ENCODE results near the gene KLC1.

KLC1 gene

DNA sequence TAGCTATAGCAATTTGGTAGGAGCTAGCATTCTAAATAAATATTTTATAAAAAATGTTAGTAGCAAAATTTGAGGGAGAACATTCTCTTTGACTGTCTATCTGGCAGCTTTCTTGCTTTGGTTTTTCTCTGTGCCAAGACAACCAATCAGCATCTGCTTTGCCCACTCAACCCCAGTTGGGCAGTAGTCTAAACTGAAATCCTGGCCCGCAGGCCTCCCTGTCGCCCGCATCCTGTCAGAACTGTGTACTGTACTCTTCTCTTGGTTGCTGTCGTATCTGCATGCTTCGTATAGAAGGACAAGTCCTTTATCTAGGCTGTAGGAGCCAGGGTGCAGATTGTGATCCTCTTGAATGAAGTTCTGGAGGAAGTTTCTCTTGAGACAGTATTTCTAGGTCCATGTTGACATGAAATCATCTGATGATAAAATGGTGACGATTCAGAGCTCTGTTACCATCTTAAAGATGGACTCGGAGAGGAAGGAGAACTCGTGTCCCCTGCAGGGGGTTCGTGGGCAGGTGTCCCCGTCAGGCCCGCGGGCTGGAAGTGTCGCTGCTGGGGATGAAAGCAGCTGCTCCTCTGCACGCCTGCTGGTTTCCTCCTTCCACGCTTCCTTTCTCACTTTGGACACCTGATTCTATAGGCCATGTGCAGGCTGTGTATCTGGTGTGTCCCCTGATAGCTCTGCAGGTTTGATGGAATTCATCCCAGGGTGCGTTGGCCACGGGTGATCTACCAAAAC is 51.6 kb downstream of the KLC1 start:
- Histone ChIP-seq H3K79me2 (ENCODE audit: control insufficient read depth, low read length) (peaks cover 10% of the 10 kb centered on the region), H3F3A (ENCODE audit: control insufficient read depth, insufficient read depth) (peaks cover 14% of the 10 kb centered on the region), H3K9me3 (ENCODE audit: control insufficient read depth, insufficient read depth, low read length) (no peaks in the 10 kb centered on the region), H3K9me2 (replicated peaks; ENCODE audit: control insufficient read depth, low read length) (no peaks in the 10 kb centered on the region), H3K4me2 (ENCODE audit: low read length) (no peak overlapping the region), H3K27me3 (ENCODE audit: control insufficient read depth, low read length) (no peaks in the 10 kb centered on the region), H3K4me1 (ENCODE audit: control insufficient read depth, low read length) (peaks cover 18% of the 10 kb centered on the region), H3K4me3 (ENCODE audit: low read length) (no peak overlapping the region), H3K27ac (ENCODE audit: low read depth, low read length) (no peak overlapping the region), H3K36me3 (ENCODE audit: control insufficient read depth, low read length) (peaks cover 88% of the 10 kb centered on the region), H4K20me1 (ENCODE audit: control insufficient read depth, insufficient read depth, low read depth, low read length) (no peaks in the 10 kb centered on the region)
- no peak for TF ChIP-seq EZH2phosphoT487 (IDR thresholded peaks at IDR 0.05; ENCODE audit: borderline replicate concordance, low read length)
- TF ChIP-seq, protein P1, sequence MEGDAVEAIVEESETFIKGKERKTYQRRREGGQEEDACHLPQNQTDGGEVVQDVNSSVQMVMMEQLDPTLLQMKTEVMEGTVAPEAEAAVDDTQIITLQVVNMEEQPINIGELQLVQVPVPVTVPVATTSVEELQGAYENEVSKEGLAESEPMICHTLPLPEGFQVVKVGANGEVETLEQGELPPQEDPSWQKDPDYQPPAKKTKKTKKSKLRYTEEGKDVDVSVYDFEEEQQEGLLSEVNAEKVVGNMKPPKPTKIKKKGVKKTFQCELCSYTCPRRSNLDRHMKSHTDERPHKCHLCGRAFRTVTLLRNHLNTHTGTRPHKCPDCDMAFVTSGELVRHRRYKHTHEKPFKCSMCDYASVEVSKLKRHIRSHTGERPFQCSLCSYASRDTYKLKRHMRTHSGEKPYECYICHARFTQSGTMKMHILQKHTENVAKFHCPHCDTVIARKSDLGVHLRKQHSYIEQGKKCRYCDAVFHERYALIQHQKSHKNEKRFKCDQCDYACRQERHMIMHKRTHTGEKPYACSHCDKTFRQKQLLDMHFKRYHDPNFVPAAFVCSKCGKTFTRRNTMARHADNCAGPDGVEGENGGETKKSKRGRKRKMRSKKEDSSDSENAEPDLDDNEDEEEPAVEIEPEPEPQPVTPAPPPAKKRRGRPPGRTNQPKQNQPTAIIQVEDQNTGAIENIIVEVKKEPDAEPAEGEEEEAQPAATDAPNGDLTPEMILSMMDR (IDR thresholded peaks at IDR 0.05; ENCODE audit: low read depth, low read length, poor library complexity, severe bottlenecking), result no peak

DNA sequence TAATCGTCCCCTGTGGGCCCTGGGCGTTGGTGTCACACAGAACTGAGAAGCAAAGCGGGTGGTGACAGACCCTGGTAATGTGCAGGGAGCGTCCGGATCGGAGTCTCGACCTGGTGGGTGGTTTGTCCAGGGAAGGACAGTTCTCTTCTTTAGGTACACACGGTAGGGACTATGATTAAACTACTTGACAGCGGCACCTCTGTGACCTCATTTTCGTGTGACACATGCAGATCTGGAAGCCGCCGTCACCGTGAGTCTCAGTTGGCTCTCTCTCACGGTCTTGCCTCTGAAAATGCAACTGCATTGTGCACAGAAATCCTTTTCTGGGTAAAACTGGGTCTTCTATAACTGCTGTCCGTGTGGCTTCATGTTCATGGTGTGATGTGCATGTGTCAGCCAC is 54.1 kb downstream of the KLC1 start:
- H3F3A ChIP-seq (ENCODE audit: control insufficient read depth, insufficient read depth), result peaks cover 18% of the 10 kb centered on the region
- H3K9me2 ChIP-seq (replicated peaks; ENCODE audit: control insufficient read depth, low read length), result no peaks in the 10 kb centered on the region
- H3K9me3 ChIP-seq (ENCODE audit: control insufficient read depth, insufficient read depth, low read length), result no peaks in the 10 kb centered on the region
- H3K4me2 ChIP-seq (ENCODE audit: low read length), result no peak overlapping the region
- no peak overlapping the region for H3K27ac ChIP-seq (ENCODE audit: low read depth, low read length)
- H3K27me3 ChIP-seq (ENCODE audit: control insufficient read depth, low read length), result no peaks in the 10 kb centered on the region
- H3K4me3 ChIP-seq (ENCODE audit: low read length), result no peak overlapping the region
- H3K4me1 ChIP-seq (ENCODE audit: control insufficient read depth, low read length), result peaks cover 18% of the 10 kb centered on the region
- TF ChIP-seq, protein P1 (IDR thresholded peaks at IDR 0.05; ENCODE audit: low read depth, low read length, poor library complexity, severe bottlenecking), result no peak
- no peak for TF ChIP-seq EZH2phosphoT487 (IDR thresholded peaks at IDR 0.05; ENCODE audit: borderline replicate concordance, low read length)
- no peaks in the 10 kb centered on the region for H4K20me1 ChIP-seq (ENCODE audit: control insufficient read depth, insufficient read depth, low read depth, low read length)
- H3K79me2 ChIP-seq (ENCODE audit: control insufficient read depth, low read length), result peaks cover 10% of the 10 kb centered on the region
- H3K36me3 ChIP-seq (ENCODE audit: control insufficient read depth, low read length), result peaks cover 80% of the 10 kb centered on the region

DNA sequence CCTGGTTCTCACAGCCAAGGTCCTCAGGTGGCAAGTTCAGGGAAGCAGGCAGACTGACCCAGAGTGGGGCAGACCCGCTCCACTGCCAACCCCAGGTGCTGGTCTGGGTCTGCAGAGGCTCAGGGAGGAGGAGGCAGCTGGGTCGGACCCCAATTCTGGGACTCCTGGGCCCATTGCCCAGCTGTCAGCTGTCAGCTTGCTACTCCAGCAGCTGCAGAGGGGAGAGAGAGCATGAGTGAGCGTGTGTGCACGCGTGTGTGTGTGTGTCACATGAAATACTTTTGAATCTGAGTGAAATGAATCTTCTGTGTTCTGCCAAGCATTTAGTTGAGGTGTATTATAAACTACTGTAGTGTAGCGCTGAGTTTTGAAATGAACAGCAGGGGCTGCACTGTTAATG is 55.5 kb downstream of the KLC1 start:
- TF ChIP-seq, protein P1 (IDR thresholded peaks at IDR 0.05; ENCODE audit: low read depth, low read length, poor library complexity, severe bottlenecking), result no peak
- no peak for TF ChIP-seq EZH2phosphoT487 (IDR thresholded peaks at IDR 0.05; ENCODE audit: borderline replicate concordance, low read length)
- Histone ChIP-seq H3K36me3 (ENCODE audit: control insufficient read depth, low read length) (peaks cover 71% of the 10 kb centered on the region), H3K4me1 (ENCODE audit: control insufficient read depth, low read length) (peaks cover 19% of the 10 kb centered on the region), H3K4me2 (ENCODE audit: low read length) (no peak overlapping the region), H3K4me3 (ENCODE audit: low read length) (no peak overlapping the region), H3K27ac (ENCODE audit: low read depth, low read length) (no peak overlapping the region), H3F3A (ENCODE audit: control insufficient read depth, insufficient read depth) (peaks cover 19% of the 10 kb centered on the region), H3K79me2 (ENCODE audit: control insufficient read depth, low read length) (peaks cover 18% of the 10 kb centered on the region), H3K9me3 (ENCODE audit: control insufficient read depth, insufficient read depth, low read length) (no peaks in the 10 kb centered on the region), H3K27me3 (ENCODE audit: control insufficient read depth, low read length) (no peaks in the 10 kb centered on the region), H4K20me1 (ENCODE audit: control insufficient read depth, insufficient read depth, low read depth, low read length) (no peaks in the 10 kb centered on the region), H3K9me2 (replicated peaks; ENCODE audit: control insufficient read depth, low read length) (no peaks in the 10 kb centered on the region)

Measured in DOHH2 (cell line).